Measurements from ENCODE around the gene MBD1. TPM values are rescaled to one million over a fixed set of nuclear protein-coding genes. Genes with fewer than 3 reads are reported as not detected.

The MBD1 gene
- total and polyA plus RNA-seq, 3 donors from 2014 or later, result 181 to 225 (median 200) TPM

- peak overlapping the region; percentile 31 to 56 for H3K4me3 ChIP-seq
- H3K4me1 ChIP-seq, result peaks cover 10% of the 10 kb centered on the region
- WGBS, 2 donors, result 28 to 36% methylated on average over 46 to 56 of the region's 56 CpGs
- H3K27ac ChIP-seq, result peak overlapping the region; percentile 28 to 79
- no peaks in the 10 kb centered on the region for H3K36me3 ChIP-seq (ENCODE audit: low read depth, missing control alignments)
- H3K27me3 ChIP-seq, result no peaks in the 10 kb centered on the region
- intact Hi-C loops (cut with DNase I; ENCODE audit: low total_unique reads), result no loop called here
- H3K9me3 ChIP-seq, result no peaks in the 10 kb centered on the region
- no peak for TF ChIP-seq POLR2A (IDR thresholded peaks at IDR 0.05)
- peak in 2 of 3 experiments; percentile 44 to 46 for TF ChIP-seq CTCF (IDR thresholded peaks at IDR 0.05)
- peak; percentile 77 for DNase-seq
These were observed 13.1 kb downstream of the MBD1 start for GRCh38 chr18:50268022-50268747.

GRCh38 chr18:50266248-50266704, 15.0 kb downstream of the MBD1 start, which contains the start of gene CFAP53:
Gene CFAP53 (minus strand): TSS chr18:50266495. CDS start chr18:50266404, 91 bp downstream.
- intact Hi-C loops (cut with DNase I; ENCODE audit: low total_unique reads), result no loop called here
- Histone ChIP-seq H3K27me3 (no peaks in the 10 kb centered on the region), H3K4me3 (peak within 1 kb of the TSS; percentile 65 to 82), H3K4me1 (peaks cover 10% of the 10 kb centered on the region), H3K9me3 (no peaks in the 10 kb centered on the region), H3K36me3 (ENCODE audit: low read depth, missing control alignments) (no peaks in the 10 kb centered on the region), H3K27ac (peak within 1 kb of the TSS; percentile 6 to 9)
- TF ChIP-seq CTCF (IDR thresholded peaks at IDR 0.05), result no peak
- no peak for TF ChIP-seq POLR2A (IDR thresholded peaks at IDR 0.05)
- WGBS, 2 donors, result 1% methylated on average over 24 to 37 of the region's 37 CpGs
- DNase-seq, result peak; percentile 96

GRCh38 chr18:50262977-50263376, 18.3 kb downstream of the MBD1 start:
- intact Hi-C loops (cut with DNase I; ENCODE audit: low total_unique reads), result no loop called here
- H3K4me3 ChIP-seq, result no peak overlapping the region
- H3K9me3 ChIP-seq, result no peaks in the 10 kb centered on the region
- H3K27ac ChIP-seq, result no peak overlapping the region
- H3K27me3 ChIP-seq, result no peaks in the 10 kb centered on the region
- DNase-seq, result no peak
- peaks cover 10% of the 10 kb centered on the region for H3K4me1 ChIP-seq
- no peaks in the 10 kb centered on the region for H3K36me3 ChIP-seq (ENCODE audit: low read depth, missing control alignments)
- TF ChIP-seq CTCF (IDR thresholded peaks at IDR 0.05) (no peak), POLR2A (IDR thresholded peaks at IDR 0.05) (no peak)

- WGBS, 2 donors, result 87 to 91% methylated on average over 3 of the region's 3 CpGs
- H3K4me3 ChIP-seq, result no peak overlapping the region
- TF ChIP-seq POLR2A (IDR thresholded peaks at IDR 0.05) (no peak), CTCF (IDR thresholded peaks at IDR 0.05) (no peak)
- DNase-seq, result no peak
- no peaks in the 10 kb centered on the region for H3K36me3 ChIP-seq (ENCODE audit: low read depth, missing control alignments)
- no peaks in the 10 kb centered on the region for H3K27me3 ChIP-seq
- H3K9me3 ChIP-seq, result no peaks in the 10 kb centered on the region
- intact Hi-C loops (cut with DNase I; ENCODE audit: low total_unique reads), result no loop called here
- H3K27ac ChIP-seq, result no peak overlapping the region
- H3K4me1 ChIP-seq, result no peaks in the 10 kb centered on the region
These were observed 30.4 kb downstream of the MBD1 start for GRCh38 chr18:50250935-50251334.

- Histone ChIP-seq H3K27ac (no peak overlapping the region), H3K9me3 (no peaks in the 10 kb centered on the region), H3K36me3 (ENCODE audit: low read depth, missing control alignments) (no peaks in the 10 kb centered on the region), H3K27me3 (no peaks in the 10 kb centered on the region), H3K4me1 (no peaks in the 10 kb centered on the region), H3K4me3 (no peak overlapping the region)
- no peak for TF ChIP-seq CTCF (IDR thresholded peaks at IDR 0.05)
- TF ChIP-seq POLR2A (IDR thresholded peaks at IDR 0.05), result no peak
- no peak for DNase-seq
- intact Hi-C loops (cut with DNase I; ENCODE audit: low total_unique reads), result no loop called here
These were observed 31.7 kb downstream of the MBD1 start for GRCh38 chr18:50249576-50249975.

Measured in testis (tissue), 3 donors.